ENCODE measurements around the gene IGFL4.

The IGFL4 gene

DNA sequence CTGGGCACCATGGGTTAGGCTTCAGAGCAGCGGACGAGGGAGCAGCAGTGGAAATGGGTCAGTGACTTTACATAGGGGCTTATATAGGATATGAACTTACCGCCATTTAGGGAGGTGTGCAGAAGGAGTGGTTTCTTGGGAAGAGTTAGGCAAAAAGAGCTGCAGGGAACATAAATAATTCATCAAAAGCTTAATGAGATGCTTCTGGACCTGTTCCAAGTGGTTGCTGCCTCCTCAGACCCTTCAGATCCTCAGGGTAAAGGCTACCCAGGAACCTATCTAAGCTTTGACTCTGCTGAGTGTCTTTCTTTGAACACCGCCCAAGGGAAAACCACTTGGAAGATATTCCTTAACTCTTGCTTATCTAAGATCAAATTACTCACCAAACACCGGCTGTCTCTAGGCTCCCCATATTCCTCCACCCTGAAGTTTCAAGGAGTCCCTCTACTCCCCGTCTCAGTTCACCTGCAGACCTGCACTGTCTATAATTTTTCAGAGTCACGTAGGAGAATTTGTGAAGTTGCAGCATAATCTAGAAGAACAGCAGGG is at the start of gene IGFL4:
Gene IGFL4 (minus strand): TSS at position 51 of the 549 bp plus-strand sequence. CDS start 40 bp downstream, at position 11.
- no peak for DNase-seq (ENCODE audit: low spot score)

DNA sequence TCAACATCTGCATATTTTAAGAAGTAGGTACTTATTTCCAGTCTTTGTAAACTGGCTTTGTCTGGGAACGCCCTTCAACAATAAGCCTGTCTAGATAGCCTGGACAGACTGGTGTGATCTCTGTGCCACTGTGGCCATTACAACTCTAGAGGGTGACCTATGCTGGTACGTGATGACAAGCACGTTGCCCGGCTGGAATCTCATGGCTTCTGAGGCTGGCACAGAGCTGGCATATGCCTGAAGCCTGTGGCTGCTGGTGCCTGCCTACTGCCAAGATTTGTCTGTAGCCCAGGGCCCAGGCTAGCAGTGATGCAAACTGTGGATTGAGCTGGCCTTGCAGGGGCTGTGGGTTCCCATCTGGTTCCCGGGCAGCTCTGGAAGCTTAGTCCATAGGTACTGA is 49.6 kb upstream of the IGFL4 start:
- no peak for DNase-seq (ENCODE audit: low spot score)

GRCh38 chr19:46089432-46089831 is 48.6 kb upstream of the IGFL4 start:
- DNase-seq (ENCODE audit: low spot score): no peak

DNA sequence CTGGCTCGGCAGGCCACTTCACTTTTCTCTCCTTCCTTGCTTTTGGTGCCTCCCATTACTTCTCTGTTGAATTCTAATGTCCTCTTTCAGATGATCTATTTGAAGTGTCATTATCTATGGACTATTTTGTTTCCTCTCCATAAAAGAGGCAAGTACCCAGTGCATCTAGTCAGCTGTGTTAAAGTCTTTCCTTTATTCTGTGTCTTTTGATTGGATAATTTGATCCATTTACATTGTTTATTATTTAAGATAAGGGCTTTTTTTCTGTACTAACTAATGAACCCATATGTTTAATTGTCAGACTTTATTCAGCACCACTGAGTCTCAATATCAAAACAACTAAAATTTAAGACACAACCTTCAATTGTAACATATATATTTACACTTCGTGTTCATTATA is 47.3 kb upstream of the IGFL4 start:
- DNase-seq (ENCODE audit: low spot score): no peak

GRCh38 chr19:46085888-46086287 is 45.1 kb upstream of the IGFL4 start:
- DNase-seq (ENCODE audit: low spot score): no peak

DNA sequence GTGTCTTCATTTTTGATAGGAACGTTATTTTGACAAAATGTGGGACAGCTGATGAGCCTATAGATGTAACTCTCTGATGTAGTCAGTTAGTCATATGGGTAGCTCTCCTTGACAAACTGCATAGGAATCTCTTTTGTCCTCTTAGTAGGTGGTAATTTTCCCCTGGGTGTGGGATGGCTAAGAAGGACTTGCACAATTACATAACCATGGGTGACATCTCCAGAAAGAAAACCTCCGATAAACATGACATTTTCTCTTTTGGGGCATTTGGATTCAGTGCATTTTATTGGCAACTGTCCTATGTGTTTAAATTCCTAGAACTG is 41.9 kb upstream of the IGFL4 start:
- DNase-seq (ENCODE audit: low spot score): peak; percentile 39

DNA sequence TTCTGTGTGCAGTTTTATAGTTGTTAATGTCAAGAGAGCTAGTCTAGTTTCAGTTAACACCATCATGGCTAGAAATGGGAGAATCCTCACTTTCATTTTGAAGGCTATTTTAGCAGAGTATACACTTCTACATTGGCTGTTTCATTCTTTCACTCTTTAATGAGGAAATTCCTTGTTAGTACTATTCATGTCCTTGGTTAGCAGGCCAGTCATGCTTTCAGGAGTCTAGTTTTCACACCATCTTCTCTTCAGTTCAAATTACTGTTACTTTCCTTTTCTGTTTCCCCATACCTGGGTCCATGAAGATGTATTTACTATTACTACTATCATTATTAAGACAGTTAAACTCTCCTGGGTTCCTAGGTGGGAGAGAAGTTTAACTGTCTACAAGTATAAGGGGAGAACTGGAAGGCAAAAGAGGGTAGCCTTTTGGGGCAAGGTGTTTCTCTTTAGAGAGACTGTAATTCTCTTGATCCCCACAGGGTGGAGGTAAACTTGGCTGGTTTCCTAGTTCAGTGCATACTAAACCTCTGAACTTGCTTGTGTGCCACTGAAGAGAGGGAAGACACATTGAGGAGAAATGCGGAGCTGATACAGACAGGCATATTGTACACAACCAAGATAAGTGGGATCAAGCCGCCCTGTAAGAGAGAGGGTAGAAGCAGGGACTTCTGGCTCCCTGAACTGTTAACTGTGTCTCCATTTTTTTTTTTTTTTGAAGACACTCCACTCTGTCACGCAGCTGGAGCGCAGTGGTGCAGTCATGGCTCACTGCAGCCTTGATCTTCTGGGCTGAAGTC is 41.3 kb upstream of the IGFL4 start:
- peak; percentile 79 for DNase-seq (ENCODE audit: low spot score)

- peak; percentile 66 for DNase-seq (ENCODE audit: low spot score)
Observed at GRCh38 chr19:46080561-46080960, 39.8 kb upstream of the IGFL4 start.

GRCh38 chr19:46079576-46079975 is 38.8 kb upstream of the IGFL4 start:
- DNase-seq (ENCODE audit: low spot score): no peak

DNA sequence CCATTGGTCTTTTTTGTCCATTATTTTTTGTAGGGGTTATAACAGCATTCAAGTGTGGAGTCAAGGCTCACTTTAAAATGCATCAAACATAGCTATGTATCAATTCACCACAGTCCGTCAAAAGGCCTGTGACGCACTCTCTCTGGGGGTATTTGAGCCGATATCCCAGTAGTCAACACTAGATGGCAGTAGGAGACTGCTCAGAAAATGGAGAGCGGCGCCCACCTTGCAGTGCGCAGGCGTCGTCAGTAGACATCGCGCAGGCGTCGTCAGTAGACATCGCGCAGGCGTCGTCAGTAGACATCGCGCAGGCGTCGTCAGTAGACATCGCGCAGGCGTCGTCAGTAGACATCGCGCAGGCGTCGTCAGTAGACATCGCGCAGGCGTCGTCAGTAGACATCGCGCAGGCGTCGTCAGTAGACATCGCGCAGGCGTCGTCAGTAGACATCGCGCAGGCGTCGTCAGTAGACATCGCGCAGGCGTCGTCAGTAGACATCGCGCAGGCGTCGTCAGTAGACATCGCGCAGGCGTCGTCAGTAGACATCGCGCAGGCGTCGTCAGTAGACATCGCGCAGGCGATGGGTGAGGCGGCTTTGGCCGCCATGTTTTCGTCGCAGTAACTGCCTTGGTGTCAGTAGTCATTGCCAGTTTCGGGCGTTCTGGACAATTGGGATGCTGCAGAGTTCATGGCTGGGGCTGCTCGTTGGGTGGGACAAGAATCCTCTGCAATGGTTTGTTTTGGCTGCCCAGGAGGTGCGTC is 38.0 kb upstream of the IGFL4 start:
- DNase-seq (ENCODE audit: low spot score): peak; percentile 60

DNA sequence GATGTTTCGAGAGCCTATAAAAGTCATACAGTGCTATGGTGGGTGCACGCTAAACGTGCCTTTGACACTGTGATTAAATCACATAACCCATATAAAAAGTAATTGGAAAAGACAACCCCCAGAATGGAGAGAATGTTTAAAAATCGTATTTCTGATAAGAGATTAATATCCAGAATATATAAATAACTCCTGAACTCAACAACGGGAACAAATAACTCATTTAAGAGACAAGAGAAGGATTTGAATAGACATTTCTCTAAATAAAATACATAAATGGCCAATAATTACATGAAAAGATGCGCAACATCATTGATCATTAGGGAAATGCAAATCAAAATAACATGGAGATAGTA is 37.0 kb upstream of the IGFL4 start:
- no peak for DNase-seq (ENCODE audit: low spot score)

DNA sequence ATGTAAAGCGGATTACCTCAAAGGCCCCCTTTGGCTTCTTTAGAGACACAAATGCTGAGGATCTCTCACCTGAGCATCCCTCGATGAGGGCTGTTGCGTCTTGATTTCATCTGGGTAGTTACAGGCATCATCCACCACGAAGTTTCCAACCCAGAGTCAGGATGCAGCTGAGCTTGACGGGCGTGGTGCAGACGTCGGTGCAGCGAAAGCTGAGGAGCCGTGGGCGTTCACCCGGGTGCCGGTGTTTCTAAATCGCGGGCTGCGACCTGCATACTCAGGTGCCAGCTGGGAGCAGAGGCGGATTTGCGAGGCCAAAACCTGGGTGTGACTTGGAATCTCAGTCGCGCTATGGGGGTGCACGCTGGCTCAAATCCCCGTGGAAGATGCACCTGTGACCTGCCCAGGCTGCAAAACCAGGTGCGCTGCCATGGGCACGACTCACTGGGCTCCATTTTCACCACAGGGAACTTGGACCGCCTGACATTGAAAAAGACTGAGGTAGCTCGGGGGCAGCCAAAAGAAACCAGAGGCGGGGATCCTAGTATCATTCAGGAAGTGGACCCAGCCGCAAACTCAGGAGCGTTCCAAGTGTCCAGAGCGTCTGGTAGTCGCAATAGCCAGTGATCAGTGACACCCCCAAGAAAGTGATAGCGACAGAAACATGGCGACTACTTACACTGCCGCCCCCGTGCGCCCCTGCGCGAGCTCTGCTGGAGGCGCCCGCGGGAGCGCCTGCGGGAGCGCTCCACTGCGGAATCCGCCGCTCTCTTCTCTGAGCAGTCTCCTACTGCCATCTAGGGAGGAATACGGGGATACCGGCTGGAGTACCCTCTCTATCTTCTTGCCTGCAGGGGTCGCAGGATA is 36.4 kb upstream of the IGFL4 start:
- peak; percentile 89 for DNase-seq (ENCODE audit: low spot score)

GRCh38 chr19:46076031-46076880 is 35.5 kb upstream of the IGFL4 start:
- DNase-seq (ENCODE audit: low spot score): no peak

DNA sequence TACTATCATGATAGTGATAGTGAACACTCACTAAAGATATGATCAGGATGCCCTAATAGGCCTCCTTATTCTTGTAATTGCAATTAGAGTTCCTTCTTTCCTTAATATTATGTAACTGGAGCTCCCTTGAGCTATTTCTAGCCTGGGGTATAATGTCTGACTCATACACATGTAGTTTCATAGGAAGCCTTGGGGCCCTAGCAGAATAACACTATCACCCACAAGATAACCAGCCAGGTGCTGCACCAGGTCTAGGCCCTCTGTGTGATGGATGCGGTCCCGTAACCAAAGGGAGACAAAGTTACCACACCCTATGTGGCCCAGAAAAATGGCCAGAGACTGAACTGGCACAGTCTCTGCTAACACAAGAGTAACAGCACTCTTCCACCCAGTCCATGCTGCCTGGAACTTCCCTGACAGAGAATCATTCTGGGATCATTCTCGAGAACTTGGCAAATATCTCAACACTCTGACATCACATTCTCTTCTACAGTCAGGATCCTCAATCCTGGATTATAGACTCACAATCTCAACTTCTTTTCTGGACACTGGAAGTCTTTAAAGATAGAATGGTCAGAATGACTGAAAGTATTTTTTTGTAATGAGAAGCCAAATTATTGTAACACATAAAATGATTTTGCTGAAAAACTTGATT is 32.6 kb upstream of the IGFL4 start:
- no peak for DNase-seq (ENCODE audit: low spot score)

DNA sequence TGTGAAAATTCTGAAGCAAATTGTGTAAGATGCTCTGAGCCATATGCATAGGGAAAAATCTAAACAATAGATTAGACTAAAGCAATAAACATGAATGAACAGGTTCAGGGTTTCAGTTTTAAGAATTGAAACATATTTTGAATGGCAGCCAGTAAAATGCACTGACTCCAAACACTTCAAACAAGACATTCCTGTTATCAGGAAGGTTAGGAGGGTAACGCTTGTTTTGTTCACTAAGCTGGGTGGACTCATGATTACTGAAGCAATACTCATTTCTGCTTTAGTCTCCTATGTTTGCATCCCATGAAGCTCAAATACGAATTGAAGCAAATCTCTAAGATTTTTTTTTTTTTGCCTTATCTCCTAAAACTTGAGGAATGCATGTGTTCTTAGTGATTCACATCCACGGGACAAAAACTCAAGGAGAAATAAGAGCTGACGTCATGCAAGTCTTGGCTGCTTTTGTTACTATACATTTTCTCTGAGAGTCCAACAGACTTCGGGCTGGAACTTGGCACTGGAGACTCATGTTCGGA is 29.1 kb upstream of the IGFL4 start:
- peak; percentile 41 for DNase-seq (ENCODE audit: low spot score)

DNA sequence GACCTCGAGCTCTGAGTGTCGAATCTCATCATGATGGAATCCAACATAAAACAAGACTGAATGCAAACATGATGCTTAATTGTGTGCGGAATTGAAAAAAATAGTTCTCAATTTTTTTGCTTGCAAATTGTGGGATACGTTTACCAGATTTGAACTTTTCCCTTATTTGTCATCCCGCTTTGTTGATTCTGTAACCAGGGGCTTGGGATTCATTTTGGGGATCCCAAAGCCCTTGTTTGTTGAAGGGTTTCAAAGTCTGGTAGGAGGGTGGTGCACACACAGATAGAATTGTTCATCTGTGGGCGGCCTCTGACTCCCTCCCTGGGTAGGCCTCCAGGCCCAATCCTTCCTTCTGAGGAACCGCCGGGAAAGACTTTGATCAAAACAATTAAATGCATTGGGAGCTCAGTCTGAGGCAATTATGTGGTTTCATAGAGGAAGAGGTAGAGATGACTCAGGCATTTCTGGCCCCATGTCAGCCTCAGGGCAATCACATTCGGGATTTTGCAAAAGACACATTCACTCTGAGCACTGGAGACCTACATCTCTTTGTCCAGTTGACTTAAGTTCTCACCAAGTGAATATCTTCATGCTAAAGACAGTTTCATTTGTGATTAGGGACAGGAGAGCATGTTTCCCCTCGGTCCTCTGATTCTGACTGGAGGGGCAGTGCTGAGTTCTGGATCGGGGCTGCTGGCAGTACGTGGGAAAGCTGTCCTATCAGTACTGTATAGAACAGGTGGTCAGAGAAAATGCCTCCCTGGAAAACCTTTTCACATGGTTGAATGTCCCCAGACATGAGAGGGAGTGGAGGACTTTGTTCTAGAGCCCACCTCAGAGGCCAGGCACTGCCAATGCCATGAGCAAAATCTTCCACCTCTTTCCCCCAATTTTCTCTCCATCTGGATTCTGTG is 27.8 kb upstream of the IGFL4 start:
- DNase-seq (ENCODE audit: low spot score): peak; percentile 68

- no peak for DNase-seq (ENCODE audit: low spot score)
Observed at GRCh38 chr19:46067691-46068090, 26.9 kb upstream of the IGFL4 start.

- no peak for DNase-seq (ENCODE audit: low spot score)
Observed at GRCh38 chr19:46066471-46066870, 25.7 kb upstream of the IGFL4 start.

DNA sequence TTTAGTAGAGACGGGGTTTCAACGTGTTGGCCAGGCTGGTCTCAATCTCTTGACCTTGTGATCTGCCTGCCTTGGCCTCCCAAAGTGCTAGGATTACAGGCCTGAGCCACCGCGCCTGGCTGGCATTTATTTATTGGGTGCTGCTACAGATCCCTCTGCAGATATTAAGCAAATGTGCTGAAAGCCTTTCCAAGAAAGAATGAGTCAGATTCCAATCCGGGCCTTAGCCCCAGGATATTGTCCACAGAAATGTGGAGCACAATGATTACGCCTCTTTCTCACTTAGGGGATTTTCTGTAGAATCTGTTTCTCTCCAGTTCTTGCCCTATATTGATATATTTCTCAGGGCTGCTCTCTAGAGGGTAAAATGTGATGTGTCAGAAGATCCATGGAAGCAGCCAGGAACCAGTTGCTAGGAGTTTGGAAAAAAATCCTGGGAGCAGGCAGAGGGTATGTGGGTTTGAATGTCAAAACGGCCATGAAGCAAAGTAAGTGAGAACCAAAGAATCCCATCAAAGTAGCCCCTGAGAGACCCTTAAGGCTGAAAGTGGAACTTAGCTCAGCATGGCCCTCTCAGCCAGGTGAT is 24.8 kb upstream of the IGFL4 start:
- DNase-seq (ENCODE audit: low spot score): no peak
